T-helper 1 cell treated with Interleukin-12 subunit alpha and Interleukin-12 subunit beta and Interleukin-4 antibody, amounts not matched to agents 30 μg/mL and 1 μg/mL, for 36 hours (primary cell): ENCODE measurements around the gene STPG2.
"Not testable (repeated sequence)": the region's sequence is repeated elsewhere in the genome, so short reads cannot be mapped to it uniquely, and the experiment has no call there.

ENCODE experiments used
- H3K27ac Mint-ChIP-seq: one replicate; pipeline ENCODE4 v1.8.0; 2021; ENCODE audit warnings: mild to moderate bottlenecking, mixed read lengths
- H3K27me3 Mint-ChIP-seq: one replicate; pipeline ENCODE4 v1.8.0; 2021; ENCODE audit warnings: low read depth, mixed read lengths
- H3K36me3 Mint-ChIP-seq: one replicate; pipeline ENCODE4 v1.8.0; 2021; ENCODE audit warnings: low read depth, mixed read lengths
- H3K4me1 Mint-ChIP-seq: one replicate; pipeline ENCODE4 v1.8.0; 2021; ENCODE audit warnings: low read depth, mixed read lengths
- H3K4me3 Mint-ChIP-seq: one replicate; pipeline ENCODE4 v1.8.0; 2021; ENCODE audit warnings: mild to moderate bottlenecking, moderate library complexity, mixed read lengths
- H3K9me3 Mint-ChIP-seq: one replicate; pipeline ENCODE4 v1.8.0; 2021; ENCODE audit warnings: mixed read lengths

STPG2 gene

GRCh38 chr4:97643179-97643578, 500.1 kb downstream of the STPG2 start:
- no peaks in the 10 kb centered on the region for H3K4me1 Mint-ChIP-seq
- no peak overlapping the region for H3K27ac Mint-ChIP-seq
- H3K9me3 Mint-ChIP-seq: no peaks in the 10 kb centered on the region
- no peak overlapping the region for H3K4me3 Mint-ChIP-seq
- H3K36me3 Mint-ChIP-seq: no peaks in the 10 kb centered on the region
- no peaks in the 10 kb centered on the region for H3K27me3 Mint-ChIP-seq

- Mint-ChIP-seq H3K4me1 (no peaks in the 10 kb centered on the region), H3K4me3 (no peak overlapping the region), H3K36me3 (no peaks in the 10 kb centered on the region), H3K9me3 (no peaks in the 10 kb centered on the region), H3K27ac (no peak overlapping the region), H3K27me3 (no peaks in the 10 kb centered on the region)
Observed at GRCh38 chr4:97639961-97640360, 503.3 kb downstream of the STPG2 start.

GRCh38 chr4:97633831-97634230, 509.4 kb downstream of the STPG2 start:
- not testable (repeated sequence) for H3K4me3 Mint-ChIP-seq, H3K27me3 Mint-ChIP-seq, H3K27ac Mint-ChIP-seq, H3K4me1 Mint-ChIP-seq, H3K36me3 Mint-ChIP-seq, H3K9me3 Mint-ChIP-seq

GRCh38 chr4:97627750-97628149, 515.5 kb downstream of the STPG2 start:
- H3K4me1 Mint-ChIP-seq: no peaks in the 10 kb centered on the region
- H3K9me3 Mint-ChIP-seq: peaks cover 13% of the 10 kb centered on the region
- no peaks in the 10 kb centered on the region for H3K36me3 Mint-ChIP-seq
- H3K27ac Mint-ChIP-seq: no peak overlapping the region
- H3K4me3 Mint-ChIP-seq: no peak overlapping the region
- H3K27me3 Mint-ChIP-seq: no peaks in the 10 kb centered on the region

- Mint-ChIP-seq H3K4me3 (no peak overlapping the region), H3K9me3 (peaks cover 26% of the 10 kb centered on the region), H3K4me1 (no peaks in the 10 kb centered on the region), H3K27me3 (no peaks in the 10 kb centered on the region), H3K36me3 (no peaks in the 10 kb centered on the region), H3K27ac (no peak overlapping the region)
Observed at GRCh38 chr4:97624204-97624603, 519.1 kb downstream of the STPG2 start.

- H3K9me3 Mint-ChIP-seq: no peaks in the 10 kb centered on the region
- H3K27ac Mint-ChIP-seq: no peak overlapping the region
- no peaks in the 10 kb centered on the region for H3K27me3 Mint-ChIP-seq
- no peaks in the 10 kb centered on the region for H3K36me3 Mint-ChIP-seq
- no peaks in the 10 kb centered on the region for H3K4me1 Mint-ChIP-seq
- H3K4me3 Mint-ChIP-seq: no peak overlapping the region
Observed at GRCh38 chr4:97605932-97606331, 537.3 kb downstream of the STPG2 start.

GRCh38 chr4:97593248-97593647, 550.0 kb downstream of the STPG2 start:
- no peak overlapping the region for H3K4me3 Mint-ChIP-seq
- no peak overlapping the region for H3K27ac Mint-ChIP-seq
- peaks cover 27% of the 10 kb centered on the region for H3K9me3 Mint-ChIP-seq
- no peaks in the 10 kb centered on the region for H3K4me1 Mint-ChIP-seq
- H3K36me3 Mint-ChIP-seq: no peaks in the 10 kb centered on the region
- no peaks in the 10 kb centered on the region for H3K27me3 Mint-ChIP-seq

- Mint-ChIP-seq H3K27me3 (no peaks in the 10 kb centered on the region), H3K36me3 (no peaks in the 10 kb centered on the region), H3K4me3 (no peak overlapping the region), H3K9me3 (peaks cover 6% of the 10 kb centered on the region), H3K4me1 (no peaks in the 10 kb centered on the region), H3K27ac (no peak overlapping the region)
Observed at GRCh38 chr4:97590266-97590665, 553.0 kb downstream of the STPG2 start.

GRCh38 chr4:97589481-97590196, 553.6 kb downstream of the STPG2 start:
- Mint-ChIP-seq H3K9me3 (peaks cover 6% of the 10 kb centered on the region), H3K4me3 (no peak overlapping the region), H3K27me3 (no peaks in the 10 kb centered on the region)

GRCh38 chr4:97587912-97588311, 555.4 kb downstream of the STPG2 start:
- H3K4me1 Mint-ChIP-seq: no peaks in the 10 kb centered on the region
- no peaks in the 10 kb centered on the region for H3K36me3 Mint-ChIP-seq
- H3K9me3 Mint-ChIP-seq: no peaks in the 10 kb centered on the region
- no peak overlapping the region for H3K4me3 Mint-ChIP-seq
- no peaks in the 10 kb centered on the region for H3K27me3 Mint-ChIP-seq
- no peak overlapping the region for H3K27ac Mint-ChIP-seq

More at GRCh38 chr4:97589481-97590196, 553.6 kb downstream of the STPG2 start:
- Mint-ChIP-seq H3K4me1 (no peaks in the 10 kb centered on the region), H3K27ac (no peak overlapping the region), H3K36me3 (no peaks in the 10 kb centered on the region)

GRCh38 chr4:97585274-97585673, 558.0 kb downstream of the STPG2 start:
- H3K4me1 Mint-ChIP-seq: no peaks in the 10 kb centered on the region
- H3K9me3 Mint-ChIP-seq: no peaks in the 10 kb centered on the region
- no peaks in the 10 kb centered on the region for H3K36me3 Mint-ChIP-seq
- H3K27ac Mint-ChIP-seq: no peak overlapping the region
- no peaks in the 10 kb centered on the region for H3K27me3 Mint-ChIP-seq
- H3K4me3 Mint-ChIP-seq: no peak overlapping the region

- Mint-ChIP-seq H3K36me3 (no peaks in the 10 kb centered on the region), H3K4me1 (no peaks in the 10 kb centered on the region), H3K27ac (no peak overlapping the region), H3K9me3 (no peaks in the 10 kb centered on the region), H3K27me3 (no peaks in the 10 kb centered on the region), H3K4me3 (no peak overlapping the region)
Observed at GRCh38 chr4:97582890-97583289, 560.4 kb downstream of the STPG2 start.

- H3K36me3 Mint-ChIP-seq: no peaks in the 10 kb centered on the region
- no peaks in the 10 kb centered on the region for H3K27me3 Mint-ChIP-seq
- H3K9me3 Mint-ChIP-seq: no peaks in the 10 kb centered on the region
- no peak overlapping the region for H3K27ac Mint-ChIP-seq
- H3K4me1 Mint-ChIP-seq: no peaks in the 10 kb centered on the region
- H3K4me3 Mint-ChIP-seq: no peak overlapping the region
Observed at GRCh38 chr4:97577004-97577403, 566.3 kb downstream of the STPG2 start.

GRCh38 chr4:97560009-97560408, 583.3 kb downstream of the STPG2 start:
- Mint-ChIP-seq H3K9me3 (peaks cover 10% of the 10 kb centered on the region), H3K27ac (no peak overlapping the region)

GRCh38 chr4:97558204-97558778, 585.0 kb downstream of the STPG2 start:
- H3K27ac Mint-ChIP-seq: no peak overlapping the region
- no peaks in the 10 kb centered on the region for H3K27me3 Mint-ChIP-seq
- no peaks in the 10 kb centered on the region for H3K4me1 Mint-ChIP-seq
- H3K4me3 Mint-ChIP-seq: no peak overlapping the region
- no peaks in the 10 kb centered on the region for H3K36me3 Mint-ChIP-seq
- H3K9me3 Mint-ChIP-seq: peaks cover under 1% of the 10 kb centered on the region

More at GRCh38 chr4:97560009-97560408, 583.3 kb downstream of the STPG2 start:
- Mint-ChIP-seq H3K27me3 (no peaks in the 10 kb centered on the region), H3K4me3 (no peak overlapping the region), H3K4me1 (no peaks in the 10 kb centered on the region), H3K36me3 (no peaks in the 10 kb centered on the region)
